ENCODE results near the gene COX19. TPM values are rescaled to one million over a fixed set of nuclear protein-coding genes. Genes with fewer than 3 reads are reported as not detected.

COX19 gene
- total and polyA plus RNA-seq, 2 donors (not counting 1 experiment from before 2014, with no cell fraction given), result 14.7 to 38.3 TPM

DNA sequence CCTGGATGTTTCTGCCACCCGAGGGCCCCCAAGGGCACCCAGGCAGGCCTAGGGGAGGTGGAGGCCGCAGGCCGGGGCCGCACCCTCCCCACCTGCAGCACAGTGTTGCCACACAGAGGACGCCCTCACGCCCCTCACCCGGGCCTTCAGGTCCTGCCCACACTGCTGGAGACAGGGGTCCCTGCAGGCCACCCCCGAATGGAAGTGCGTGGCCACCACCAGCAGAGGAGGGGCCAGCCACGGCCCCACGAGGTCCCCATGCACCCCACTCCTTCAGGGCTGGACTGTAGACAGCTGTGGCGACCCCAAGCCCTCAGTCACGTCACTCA is 56.3 kb downstream of the COX19 start:
- H3K4me3 Mint-ChIP-seq, result no peak overlapping the region
- peaks cover 0 to 4% (median 0%) of the 10 kb centered on the region in 3 donors for H3K9me3 ChIP-seq (ENCODE audit: control extremely low read depth in 1 of 3, control insufficient read depth in 2 of 3, insufficient read depth in 1 of 3, low read length in 2 of 3)
- 89% methylated on average over 12 of the region's 13 CpGs for WGBS (ENCODE audit: insufficient coverage)
- intact Hi-C loops (cut with micrococcal nuclease), result loop anchor here (10.0 kb wide), 1 partner anchor 146 kb away; no protein-coding TSS in a partner anchor
- no peak overlapping the region for H3K27ac ChIP-seq (ENCODE audit: low read length in 2 of 2)
- ChIA-PET CTCF (no interaction called here), POLR2A (no interaction called here)
- no peak overlapping the region for H2AFZ ChIP-seq (ENCODE audit: insufficient read depth, low read depth, low read length, poor library complexity, severe bottlenecking)
- no peaks in the 10 kb centered on the region for H3K79me2 ChIP-seq (ENCODE audit: control insufficient read depth, insufficient read depth, low read length)
- H3K4me2 ChIP-seq (replicated peaks; ENCODE audit: low read depth, low read length, poor library complexity, severe bottlenecking), result no peak overlapping the region
- H3K4me1 ChIP-seq (ENCODE audit: control insufficient read depth in 2 of 2, insufficient read depth in 2 of 2, low read length in 2 of 2), result peaks cover 22 to 34% of the 10 kb centered on the region in 2 donors
- peaks cover 23% of the 10 kb centered on the region for H3K4me1 Mint-ChIP-seq
- H3K27me3 Mint-ChIP-seq, result no peaks in the 10 kb centered on the region
- no peaks in the 10 kb centered on the region for H3K27me3 ChIP-seq (replicated peaks in 1 of 4; ENCODE audit: control extremely low read depth in 1 of 4, control insufficient read depth in 3 of 4, insufficient read depth in 4 of 4, low read length in 3 of 4)
- no peaks in the 10 kb centered on the region for H4K20me1 ChIP-seq (ENCODE audit: control insufficient read depth, insufficient read depth, low read length, poor library complexity, severe bottlenecking)
- no peaks in the 10 kb centered on the region for H3K9me3 Mint-ChIP-seq (ENCODE audit: insufficient read depth)
- TF ChIP-seq, protein P1, sequence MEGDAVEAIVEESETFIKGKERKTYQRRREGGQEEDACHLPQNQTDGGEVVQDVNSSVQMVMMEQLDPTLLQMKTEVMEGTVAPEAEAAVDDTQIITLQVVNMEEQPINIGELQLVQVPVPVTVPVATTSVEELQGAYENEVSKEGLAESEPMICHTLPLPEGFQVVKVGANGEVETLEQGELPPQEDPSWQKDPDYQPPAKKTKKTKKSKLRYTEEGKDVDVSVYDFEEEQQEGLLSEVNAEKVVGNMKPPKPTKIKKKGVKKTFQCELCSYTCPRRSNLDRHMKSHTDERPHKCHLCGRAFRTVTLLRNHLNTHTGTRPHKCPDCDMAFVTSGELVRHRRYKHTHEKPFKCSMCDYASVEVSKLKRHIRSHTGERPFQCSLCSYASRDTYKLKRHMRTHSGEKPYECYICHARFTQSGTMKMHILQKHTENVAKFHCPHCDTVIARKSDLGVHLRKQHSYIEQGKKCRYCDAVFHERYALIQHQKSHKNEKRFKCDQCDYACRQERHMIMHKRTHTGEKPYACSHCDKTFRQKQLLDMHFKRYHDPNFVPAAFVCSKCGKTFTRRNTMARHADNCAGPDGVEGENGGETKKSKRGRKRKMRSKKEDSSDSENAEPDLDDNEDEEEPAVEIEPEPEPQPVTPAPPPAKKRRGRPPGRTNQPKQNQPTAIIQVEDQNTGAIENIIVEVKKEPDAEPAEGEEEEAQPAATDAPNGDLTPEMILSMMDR (IDR thresholded peaks at IDR 0.05), result no peak
- no peak for TF ChIP-seq EZH2 (IDR thresholded peaks at IDR 0.05; ENCODE audit: borderline replicate concordance, insufficient read depth, low read depth, low read length, poor library complexity, severe bottlenecking)
- H3K9ac ChIP-seq (ENCODE audit: low read length), result no peak overlapping the region
- H3K36me3 ChIP-seq (replicated peaks in 1 of 2; ENCODE audit: control extremely low read depth in 1 of 2, control insufficient read depth in 1 of 2, extremely low read depth in 1 of 2, insufficient read depth in 2 of 2, low read length in 1 of 2), result no peaks in the 10 kb centered on the region
- H3K27ac Mint-ChIP-seq, result no peak overlapping the region
- no peak overlapping the region for H3K4me3 ChIP-seq (ENCODE audit: control extremely low read depth in 1 of 5, extremely low read depth in 1 of 5, insufficient read depth in 1 of 5, low read depth in 2 of 5, low read length in 4 of 5)
- DNase-seq (no peak), ATAC-seq (ENCODE audit: low read depth) (no peak)

DNA sequence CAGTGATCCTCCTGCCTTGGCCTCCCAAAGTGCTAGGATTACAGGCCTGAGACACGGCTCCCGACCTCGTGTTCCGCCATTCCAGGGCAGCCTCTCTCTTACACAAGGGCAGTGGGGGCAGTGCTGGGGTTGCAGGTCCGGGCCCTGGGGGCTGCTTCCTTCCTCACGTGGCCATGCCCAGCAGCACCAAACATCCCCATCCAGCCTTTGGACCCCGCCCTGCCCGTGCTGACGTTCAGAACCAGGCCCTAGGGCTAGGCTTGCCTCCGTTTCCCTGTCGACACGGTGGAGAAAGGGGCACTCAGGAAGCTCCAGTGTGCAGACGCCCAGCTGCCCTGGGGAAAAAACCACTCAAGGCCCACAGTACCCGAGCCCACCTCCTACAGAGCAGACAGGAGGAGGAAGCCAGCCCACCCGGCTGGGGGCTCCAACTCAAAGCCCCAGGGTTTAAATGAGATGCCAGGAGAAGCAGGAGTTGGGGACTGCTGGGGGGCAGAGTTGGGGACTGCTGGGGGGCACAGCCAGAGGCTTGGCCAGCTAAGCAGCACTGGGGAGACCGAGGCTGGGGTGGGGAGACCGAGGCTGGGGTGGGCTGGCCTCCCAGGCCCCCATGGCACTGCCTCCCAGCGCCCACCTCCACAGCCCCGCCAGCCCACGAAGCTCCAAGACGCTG is 56.8 kb downstream of the COX19 start:
- intact Hi-C loops (cut with micrococcal nuclease), result loop anchor here (10.0 kb wide), 1 partner anchor 146 kb away; no protein-coding TSS in a partner anchor
- TF ChIP-seq EZH2 (IDR thresholded peaks at IDR 0.05; ENCODE audit: borderline replicate concordance, insufficient read depth, low read depth, low read length, poor library complexity, severe bottlenecking), result no peak
- TF ChIP-seq, protein P1 (IDR thresholded peaks at IDR 0.05), result no peak
- no peak overlapping the region for H3K4me2 ChIP-seq (replicated peaks; ENCODE audit: low read depth, low read length, poor library complexity, severe bottlenecking)
- ATAC-seq (ENCODE audit: low read depth) (no peak), DNase-seq (no peak)
- H3K27ac ChIP-seq (ENCODE audit: low read length in 2 of 2), result no peak overlapping the region
- no peak overlapping the region for H3K9ac ChIP-seq (ENCODE audit: low read length)
- H3K27me3 Mint-ChIP-seq, result no peaks in the 10 kb centered on the region
- POLR2A ChIA-PET, result no interaction called here
- no peak overlapping the region for H2AFZ ChIP-seq (ENCODE audit: insufficient read depth, low read depth, low read length, poor library complexity, severe bottlenecking)
- H3K4me1 Mint-ChIP-seq, result peaks cover 21% of the 10 kb centered on the region
- no peaks in the 10 kb centered on the region for H3K36me3 ChIP-seq (replicated peaks in 1 of 2; ENCODE audit: control extremely low read depth in 1 of 2, control insufficient read depth in 1 of 2, extremely low read depth in 1 of 2, insufficient read depth in 2 of 2, low read length in 1 of 2)
- H3K79me2 ChIP-seq (ENCODE audit: control insufficient read depth, insufficient read depth, low read length), result no peaks in the 10 kb centered on the region
- H3K27ac Mint-ChIP-seq, result no peak overlapping the region
- H3K4me3 Mint-ChIP-seq, result no peak overlapping the region
- H3K27me3 ChIP-seq (replicated peaks in 1 of 4; ENCODE audit: control extremely low read depth in 1 of 4, control insufficient read depth in 3 of 4, insufficient read depth in 4 of 4, low read length in 3 of 4), result no peaks in the 10 kb centered on the region
- no peaks in the 10 kb centered on the region for H3K9me3 Mint-ChIP-seq (ENCODE audit: insufficient read depth)
- peaks cover 17 to 29% of the 10 kb centered on the region in 2 donors for H3K4me1 ChIP-seq (ENCODE audit: control insufficient read depth in 2 of 2, insufficient read depth in 2 of 2, low read length in 2 of 2)
- CTCF ChIA-PET, result interaction anchor here (1.3 kb wide), 1 partner anchor 9 kb away, joined by 3 read pairs; no protein-coding TSS in a partner anchor
- peaks cover 0 to 4% (median 0%) of the 10 kb centered on the region in 3 donors for H3K9me3 ChIP-seq (ENCODE audit: control extremely low read depth in 1 of 3, control insufficient read depth in 2 of 3, insufficient read depth in 1 of 3, low read length in 2 of 3)
- 93% methylated on average over 18 of the region's 21 CpGs for WGBS (ENCODE audit: insufficient coverage)
- no peak overlapping the region for H3K4me3 ChIP-seq (ENCODE audit: control extremely low read depth in 1 of 5, extremely low read depth in 1 of 5, insufficient read depth in 1 of 5, low read depth in 2 of 5, low read length in 4 of 5)
- H4K20me1 ChIP-seq (ENCODE audit: control insufficient read depth, insufficient read depth, low read length, poor library complexity, severe bottlenecking), result no peaks in the 10 kb centered on the region

Data from B cell (primary cell).